ENCODE results near the gene YEATS2.

YEATS2 gene

GRCh38 chr3:183829466-183829865 lies 131.9 kb downstream of the YEATS2 start:
- Mint-ChIP-seq H3K4me1 (ENCODE audit: low read depth) (peaks cover under 1% of the 10 kb centered on the region), H3K9me3 (no peaks in the 10 kb centered on the region), H3K36me3 (ENCODE audit: low read depth) (peaks cover 14% of the 10 kb centered on the region), H3K27me3 (ENCODE audit: low read depth) (peaks cover 4% of the 10 kb centered on the region), H3K27ac (no peak overlapping the region), H3K4me3 (no peak overlapping the region)
- no peak for DNase-seq (ENCODE audit: low spot score)

- Mint-ChIP-seq H3K27me3 (ENCODE audit: low read depth) (peaks cover 3% of the 10 kb centered on the region), H3K27ac (no peak overlapping the region), H3K36me3 (ENCODE audit: low read depth) (peaks cover 14% of the 10 kb centered on the region), H3K4me3 (no peak overlapping the region), H3K4me1 (ENCODE audit: low read depth) (no peaks in the 10 kb centered on the region), H3K9me3 (no peaks in the 10 kb centered on the region)
- no peak for DNase-seq (ENCODE audit: low spot score)
Measured at GRCh38 chr3:183830187-183830586, 132.6 kb downstream of the YEATS2 start.

GRCh38 chr3:183833516-183833915 lies 135.9 kb downstream of the YEATS2 start:
- no peak overlapping the region for H3K27ac Mint-ChIP-seq
- no peak for DNase-seq (ENCODE audit: low spot score)

GRCh38 chr3:183837390-183837789 lies 139.8 kb downstream of the YEATS2 start:
- Mint-ChIP-seq H3K4me3 (no peak overlapping the region), H3K9me3 (no peaks in the 10 kb centered on the region), H3K27me3 (ENCODE audit: low read depth) (no peaks in the 10 kb centered on the region), H3K27ac (no peak overlapping the region), H3K36me3 (ENCODE audit: low read depth) (peaks cover 26% of the 10 kb centered on the region), H3K4me1 (ENCODE audit: low read depth) (no peaks in the 10 kb centered on the region)
- no peak for DNase-seq (ENCODE audit: low spot score)

More at GRCh38 chr3:183833516-183833915, 135.9 kb downstream of the YEATS2 start:
- H3K4me1 Mint-ChIP-seq (ENCODE audit: low read depth) = no peaks in the 10 kb centered on the region
- peaks cover 14% of the 10 kb centered on the region for H3K36me3 Mint-ChIP-seq (ENCODE audit: low read depth)
- no peaks in the 10 kb centered on the region for H3K27me3 Mint-ChIP-seq (ENCODE audit: low read depth)
- H3K4me3 Mint-ChIP-seq = no peak overlapping the region
- H3K9me3 Mint-ChIP-seq = no peaks in the 10 kb centered on the region

GRCh38 chr3:183837894-183838293 lies 140.3 kb downstream of the YEATS2 start:
- Mint-ChIP-seq H3K4me1 (ENCODE audit: low read depth) (no peaks in the 10 kb centered on the region), H3K27ac (no peak overlapping the region), H3K36me3 (ENCODE audit: low read depth) (peaks cover 21% of the 10 kb centered on the region), H3K27me3 (ENCODE audit: low read depth) (no peaks in the 10 kb centered on the region), H3K4me3 (no peak overlapping the region), H3K9me3 (no peaks in the 10 kb centered on the region)
- DNase-seq (ENCODE audit: low spot score) = no peak

GRCh38 chr3:183839751-183840150 lies 142.2 kb downstream of the YEATS2 start:
- Mint-ChIP-seq H3K9me3 (no peaks in the 10 kb centered on the region), H3K4me3 (no peak overlapping the region), H3K27ac (no peak overlapping the region), H3K4me1 (ENCODE audit: low read depth) (no peaks in the 10 kb centered on the region), H3K27me3 (ENCODE audit: low read depth) (no peaks in the 10 kb centered on the region), H3K36me3 (ENCODE audit: low read depth) (peaks cover 19% of the 10 kb centered on the region)
- DNase-seq (ENCODE audit: low spot score) = no peak

GRCh38 chr3:183844606-183845005 lies 147.0 kb downstream of the YEATS2 start:
- Mint-ChIP-seq H3K4me1 (ENCODE audit: low read depth) (peaks cover 5% of the 10 kb centered on the region), H3K4me3 (no peak overlapping the region), H3K27ac (peak overlapping the region; percentile 17), H3K27me3 (ENCODE audit: low read depth) (no peaks in the 10 kb centered on the region), H3K36me3 (ENCODE audit: low read depth) (peaks cover 31% of the 10 kb centered on the region), H3K9me3 (no peaks in the 10 kb centered on the region)
- no peak for DNase-seq (ENCODE audit: low spot score)

GRCh38 chr3:183845090-183845489 lies 147.5 kb downstream of the YEATS2 start:
- Mint-ChIP-seq H3K4me1 (ENCODE audit: low read depth) (peaks cover 5% of the 10 kb centered on the region), H3K4me3 (no peak overlapping the region), H3K27me3 (ENCODE audit: low read depth) (no peaks in the 10 kb centered on the region), H3K27ac (no peak overlapping the region), H3K9me3 (no peaks in the 10 kb centered on the region), H3K36me3 (ENCODE audit: low read depth) (peaks cover 29% of the 10 kb centered on the region)
- DNase-seq (ENCODE audit: low spot score) = no peak

- Mint-ChIP-seq H3K27me3 (ENCODE audit: low read depth) (no peaks in the 10 kb centered on the region), H3K27ac (no peak overlapping the region), H3K4me3 (no peak overlapping the region), H3K9me3 (no peaks in the 10 kb centered on the region), H3K4me1 (ENCODE audit: low read depth) (peaks cover 5% of the 10 kb centered on the region), H3K36me3 (ENCODE audit: low read depth) (peaks cover 27% of the 10 kb centered on the region)
- DNase-seq (ENCODE audit: low spot score) = no peak
Measured at GRCh38 chr3:183845608-183846288, 148.2 kb downstream of the YEATS2 start.

- Mint-ChIP-seq H3K36me3 (ENCODE audit: low read depth) (peaks cover 21% of the 10 kb centered on the region), H3K27me3 (ENCODE audit: low read depth) (no peaks in the 10 kb centered on the region), H3K4me3 (no peak overlapping the region), H3K9me3 (no peaks in the 10 kb centered on the region), H3K27ac (no peak overlapping the region), H3K4me1 (ENCODE audit: low read depth) (no peaks in the 10 kb centered on the region)
- DNase-seq (ENCODE audit: low spot score) = no peak
Measured at GRCh38 chr3:183854318-183855035, 156.9 kb downstream of the YEATS2 start.

- Mint-ChIP-seq H3K4me3 (no peak overlapping the region), H3K27me3 (ENCODE audit: low read depth) (no peaks in the 10 kb centered on the region), H3K27ac (no peak overlapping the region), H3K36me3 (ENCODE audit: low read depth) (peaks cover 35% of the 10 kb centered on the region), H3K4me1 (ENCODE audit: low read depth) (no peaks in the 10 kb centered on the region), H3K9me3 (no peaks in the 10 kb centered on the region)
- no peak for DNase-seq (ENCODE audit: low spot score)
Measured at GRCh38 chr3:183857863-183858262, 160.3 kb downstream of the YEATS2 start.

Measured in T-helper 2 cell treated with Interferon-gamma antibody and Interleukin-4, amounts not matched to agents 5 μg/mL and 100 μg/mL, for 36 hours (primary cell).